GM12874 (cell line): Measurements from ENCODE around the gene CMAS.

Experiments
- TF ChIP-seq, protein P1 (sequence below): IDR thresholded peaks from 2 replicates; pipeline ENCODE4 v1.5.1; 2011; ENCODE audit warnings: low read depth, mild to moderate bottlenecking, control low read depth, low read length, moderate library complexity; ENCODE audit not compliant: insufficient read depth

Gene CMAS

DNA sequence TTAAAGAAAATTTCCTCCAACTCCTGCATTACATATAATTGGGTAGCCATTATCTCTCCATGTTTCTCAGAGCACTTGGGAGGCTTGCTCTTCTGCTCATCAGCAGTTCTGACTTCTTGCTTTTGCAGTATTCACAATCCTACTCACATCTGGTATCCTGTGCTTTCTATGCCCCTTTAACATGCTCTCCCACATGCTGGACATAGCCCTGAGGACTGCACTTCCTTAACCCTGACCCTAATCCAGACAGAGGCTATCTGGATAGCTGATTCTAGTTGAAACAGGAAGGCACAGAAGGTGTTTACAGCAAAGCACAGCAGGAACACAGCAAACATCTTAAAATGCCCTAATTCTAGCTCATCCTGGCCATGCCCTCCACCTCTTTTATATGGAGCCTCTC lies 7.3 kb upstream of the CMAS start:
- TF ChIP-seq, protein P1, sequence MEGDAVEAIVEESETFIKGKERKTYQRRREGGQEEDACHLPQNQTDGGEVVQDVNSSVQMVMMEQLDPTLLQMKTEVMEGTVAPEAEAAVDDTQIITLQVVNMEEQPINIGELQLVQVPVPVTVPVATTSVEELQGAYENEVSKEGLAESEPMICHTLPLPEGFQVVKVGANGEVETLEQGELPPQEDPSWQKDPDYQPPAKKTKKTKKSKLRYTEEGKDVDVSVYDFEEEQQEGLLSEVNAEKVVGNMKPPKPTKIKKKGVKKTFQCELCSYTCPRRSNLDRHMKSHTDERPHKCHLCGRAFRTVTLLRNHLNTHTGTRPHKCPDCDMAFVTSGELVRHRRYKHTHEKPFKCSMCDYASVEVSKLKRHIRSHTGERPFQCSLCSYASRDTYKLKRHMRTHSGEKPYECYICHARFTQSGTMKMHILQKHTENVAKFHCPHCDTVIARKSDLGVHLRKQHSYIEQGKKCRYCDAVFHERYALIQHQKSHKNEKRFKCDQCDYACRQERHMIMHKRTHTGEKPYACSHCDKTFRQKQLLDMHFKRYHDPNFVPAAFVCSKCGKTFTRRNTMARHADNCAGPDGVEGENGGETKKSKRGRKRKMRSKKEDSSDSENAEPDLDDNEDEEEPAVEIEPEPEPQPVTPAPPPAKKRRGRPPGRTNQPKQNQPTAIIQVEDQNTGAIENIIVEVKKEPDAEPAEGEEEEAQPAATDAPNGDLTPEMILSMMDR, result no peak

DNA sequence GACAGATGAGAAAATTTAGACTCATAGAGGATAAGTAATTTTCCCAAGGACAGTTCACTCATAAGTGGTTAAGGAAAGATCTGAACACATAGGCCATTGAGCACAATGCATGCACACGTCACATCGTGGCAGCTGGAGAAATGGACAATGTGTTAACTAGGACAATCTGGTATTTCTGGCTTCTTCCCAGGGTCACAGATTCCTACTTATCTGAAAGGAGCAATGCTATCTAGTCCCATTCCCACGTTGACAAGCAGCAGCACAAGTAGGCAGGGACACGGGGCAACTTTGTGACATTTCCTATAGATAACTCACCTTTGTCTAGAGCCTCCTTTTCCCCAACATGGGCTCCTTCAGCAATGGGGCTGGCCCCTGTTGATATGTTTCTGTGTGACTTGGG lies 6.7 kb upstream of the CMAS start:
- TF ChIP-seq, protein P1, result no peak

DNA sequence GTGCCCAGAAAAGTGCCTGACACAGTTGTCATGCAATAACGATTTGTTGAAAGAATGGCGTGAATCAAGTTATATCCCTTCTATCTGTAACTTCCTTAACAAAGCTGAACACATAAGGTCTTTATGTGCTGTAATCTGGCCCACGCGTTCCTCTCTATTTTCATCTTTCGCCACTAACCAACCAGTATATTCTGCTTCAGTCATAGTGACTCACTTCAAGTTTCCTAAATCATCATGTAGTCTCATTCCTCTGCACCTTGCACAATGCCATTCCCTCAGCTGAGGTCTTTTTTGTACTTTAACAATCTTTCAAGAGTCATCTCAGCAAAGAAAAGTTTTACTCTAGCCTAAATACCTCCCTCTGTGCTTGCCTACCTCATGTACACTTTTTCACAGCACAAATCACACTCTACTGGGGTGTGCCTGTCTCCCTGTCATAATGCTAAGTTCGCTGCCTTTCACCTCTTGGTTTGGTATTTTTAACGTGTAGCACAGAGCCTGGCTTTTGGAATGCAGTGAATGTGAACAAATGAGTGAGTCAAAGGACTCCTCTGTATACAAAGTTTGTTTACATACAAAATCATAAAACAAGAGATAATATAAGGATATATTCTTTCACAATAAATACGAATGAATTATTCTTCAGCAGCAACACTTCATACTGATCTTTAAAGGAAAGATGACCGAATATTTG lies 2.9 kb upstream of the CMAS start:
- TF ChIP-seq, protein P1, result no peak

DNA sequence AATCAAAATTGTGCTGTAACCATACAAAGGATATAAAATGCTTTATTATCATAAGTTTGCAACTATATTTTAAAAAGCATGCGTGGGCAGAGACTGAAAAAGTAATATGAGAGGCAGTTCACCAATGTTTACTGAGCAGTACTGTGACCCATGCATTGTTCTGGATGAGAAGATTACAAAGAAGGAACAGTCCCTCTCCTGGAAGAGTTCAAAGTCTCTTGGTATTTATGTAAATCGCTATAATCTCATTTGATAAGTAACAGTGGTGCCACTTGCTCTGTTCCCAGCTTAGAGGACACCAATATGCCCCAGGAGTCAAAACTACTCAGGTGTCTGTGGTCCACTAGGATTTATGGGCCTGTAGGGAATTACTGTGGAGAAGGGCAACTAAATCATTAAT lies 2.1 kb upstream of the CMAS start:
- TF ChIP-seq, protein P1, result no peak

DNA sequence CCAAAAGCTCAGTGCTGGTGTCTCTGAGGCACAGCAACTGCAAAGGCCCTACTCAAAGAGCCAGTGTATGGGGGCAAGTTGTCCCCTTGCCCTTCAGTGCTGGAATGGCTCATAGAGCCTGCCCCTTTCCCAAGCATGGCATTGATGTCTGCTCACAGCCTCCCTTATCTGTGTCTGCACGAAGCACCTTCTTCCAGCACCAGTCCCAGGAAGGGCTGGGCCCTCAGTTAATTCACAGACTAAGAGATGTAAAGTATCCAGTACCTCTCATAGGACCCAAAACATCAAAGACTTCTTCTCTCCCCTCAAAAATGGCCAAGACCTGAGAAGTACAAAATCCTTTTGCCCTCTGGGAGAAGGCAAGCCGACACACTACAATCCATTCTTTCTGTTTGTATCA lies 1.6 kb upstream of the CMAS start:
- TF ChIP-seq, protein P1, result no peak

DNA sequence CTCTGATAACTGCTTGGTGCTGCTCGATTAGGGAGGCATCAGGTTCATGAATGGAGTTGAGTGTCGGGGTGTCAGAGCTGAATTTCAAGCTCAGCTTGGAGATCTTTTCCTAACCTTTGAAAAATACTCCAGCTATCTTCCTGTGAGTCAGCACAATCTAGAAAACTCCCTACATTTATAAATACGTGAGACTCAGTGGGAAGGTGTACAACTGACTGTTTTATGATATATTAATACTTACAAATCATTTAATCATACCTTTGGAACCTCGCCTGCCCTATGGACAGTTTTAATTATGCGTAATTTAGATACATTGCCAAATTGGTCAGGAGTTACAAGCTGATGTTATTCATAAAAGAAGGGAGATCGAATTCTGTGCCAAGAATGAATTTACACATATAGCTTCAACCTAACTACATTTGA lies 961 bp downstream of the CMAS start:
- TF ChIP-seq, protein P1, result no peak

DNA sequence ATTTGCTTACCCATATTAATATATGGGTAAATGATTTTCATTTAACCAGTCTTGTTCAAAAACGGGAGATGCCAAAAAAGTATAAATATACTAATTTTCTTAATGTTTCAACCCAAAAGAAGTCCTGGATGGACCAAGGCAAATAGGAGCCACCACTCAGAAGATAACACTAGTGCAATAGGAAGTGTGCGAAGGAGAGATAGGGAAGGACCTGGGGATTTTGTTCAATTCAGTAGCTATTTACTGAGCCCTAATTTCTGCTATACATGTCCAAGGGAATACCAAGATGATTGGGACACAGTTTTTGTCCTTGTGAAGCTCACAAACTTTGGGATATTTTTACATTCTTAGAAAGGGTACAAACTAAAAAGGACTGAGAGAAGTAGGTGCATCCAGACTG lies 1.5 kb downstream of the CMAS start:
- TF ChIP-seq, protein P1, result no peak
